ENCODE results near the gene PAOX. TPM values are rescaled to one million over a fixed set of nuclear protein-coding genes. Genes with fewer than 3 reads are reported as not detected.
"Not testable (repeated sequence)": the region's sequence is repeated elsewhere in the genome, so short reads cannot be mapped to it uniquely, and the experiment has no call there.

PAOX gene
- total RNA-seq, 4 donors from 2014 or later, result 7.1 to 14.5 (median 9.6) TPM

- WGBS, 2 donors (ENCODE audit: low coverage in 1 of 2), result 67% methylated on average over 1 of the region's 13 CpGs; no CpG with 5 or more reads in 1 of the 2 donors
- no peak overlapping the region for H3K27ac ChIP-seq
- H3K4me3 ChIP-seq, result no peak overlapping the region
- no peaks in the 10 kb centered on the region for H3K27me3 ChIP-seq
- peaks cover 0 to 97% of the 10 kb centered on the region in 2 donors for H3K36me3 ChIP-seq
- TF ChIP-seq POLR2A (IDR thresholded peaks at IDR 0.05) (no peak), CTCF (IDR thresholded peaks at IDR 0.05) (no peak)
- ATAC-seq, result no peak
- H3K9me3 ChIP-seq, result no peaks in the 10 kb centered on the region
- peaks cover 0 to 7% (median under 1%) of the 10 kb centered on the region in 3 donors for H3K4me1 ChIP-seq
Observed at GRCh38 chr10:133366751-133367150, 12.3 kb upstream of the PAOX start.

DNA sequence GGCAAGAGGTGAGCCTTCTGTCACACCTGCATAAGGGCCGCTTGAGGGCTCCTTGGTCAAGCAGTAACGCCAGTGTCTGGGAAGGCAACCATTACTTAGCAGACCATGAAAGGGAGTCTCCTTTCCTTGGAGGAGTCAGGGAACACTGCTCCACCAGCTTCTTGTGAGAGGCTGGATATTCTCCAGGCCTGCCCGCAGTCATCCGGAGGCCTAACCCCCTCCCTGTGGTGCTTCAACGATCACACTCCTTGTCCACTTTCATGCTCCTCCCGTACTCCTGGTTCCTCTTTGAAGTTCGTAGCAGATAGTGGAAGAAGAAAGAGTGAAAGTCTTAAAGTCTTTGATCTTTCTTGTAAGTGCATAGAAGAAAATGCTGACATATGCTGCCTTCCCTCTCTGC lies 11.6 kb upstream of the PAOX start:
- not testable (repeated sequence) for ATAC-seq, H3K9me3 ChIP-seq, H3K27me3 ChIP-seq, H3K27ac ChIP-seq, H3K4me3 ChIP-seq
- no CpG with 5 or more reads among the region's 7 CpGs for WGBS, 2 donors (ENCODE audit: low coverage in 1 of 2)
- Histone ChIP-seq H3K36me3 (peaks cover 0 to 90% of the 10 kb centered on the region in 2 donors), H3K4me1 (peaks cover 0 to 14% (median 7%) of the 10 kb centered on the region in 3 donors)

- TF ChIP-seq CTCF (IDR thresholded peaks at IDR 0.05), result no peak
- no peak for TF ChIP-seq POLR2A (IDR thresholded peaks at IDR 0.05)
- no peak for TF ChIP-seq EP300 (IDR thresholded peaks at IDR 0.05)
- TF ChIP-seq POLR2AphosphoS5 (IDR thresholded peaks at IDR 0.05), result no peak
- Histone ChIP-seq H3K36me3 (peaks cover 0 to 83% of the 10 kb centered on the region in 2 donors), H3K4me1 (peaks cover 0 to 17% (median 9%) of the 10 kb centered on the region in 3 donors), H3K9me3 (no peaks in the 10 kb centered on the region), H3K4me3 (no peak overlapping the region), H3K27me3 (no peaks in the 10 kb centered on the region), H3K27ac (no peak overlapping the region)
- no peak for ATAC-seq
- no CpG with 5 or more reads among the region's 7 CpGs for WGBS, 2 donors (ENCODE audit: low coverage in 1 of 2)
Observed at GRCh38 chr10:133368153-133368552, 10.9 kb upstream of the PAOX start.

DNA sequence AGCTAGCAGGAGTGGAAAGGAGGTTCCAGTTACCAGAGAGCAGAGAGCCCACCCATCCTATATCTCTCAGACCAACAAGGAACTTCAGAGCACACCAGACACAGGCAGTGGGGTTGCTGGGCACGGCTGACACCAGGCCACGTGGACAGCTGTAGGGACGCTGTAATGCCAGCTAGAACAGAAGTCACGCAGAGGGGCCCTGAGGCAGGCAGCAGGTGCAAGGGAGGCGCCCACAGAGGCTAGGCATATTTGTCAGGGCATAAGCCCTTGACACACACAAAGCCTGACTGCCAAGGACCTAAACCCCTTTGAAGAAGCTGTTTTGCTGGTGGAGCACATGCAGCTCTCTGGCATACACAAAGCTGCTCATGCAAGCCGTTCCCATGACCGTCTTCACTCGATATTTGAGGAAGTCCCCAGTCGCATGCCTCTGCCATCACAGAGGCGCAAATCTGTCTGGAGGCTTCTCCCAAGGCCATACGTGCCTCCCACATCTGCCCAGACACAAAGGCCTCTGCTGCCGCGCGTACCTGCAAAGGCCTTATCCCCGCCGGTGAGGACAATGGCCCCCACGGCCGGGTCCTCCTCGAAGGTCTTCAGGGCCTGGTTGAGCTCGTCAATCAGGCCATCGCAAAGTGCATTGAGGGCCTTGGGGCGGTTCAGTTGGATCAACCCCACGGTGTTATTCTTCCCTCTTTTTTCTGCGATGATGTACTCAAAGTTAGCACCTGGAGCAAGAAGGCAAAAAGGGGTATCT lies 8.9 kb upstream of the PAOX start:
- peaks cover 0 to 28% (median 15%) of the 10 kb centered on the region in 3 donors for H3K4me1 ChIP-seq
- H3K4me3 ChIP-seq, result no peak overlapping the region
- H3K36me3 ChIP-seq, result peaks cover 0 to 63% of the 10 kb centered on the region in 2 donors
- ATAC-seq, result no peak
- WGBS, 2 donors (ENCODE audit: low coverage in 1 of 2), result 80 to 94% methylated on average over 2 to 3 of the region's 24 CpGs
- H3K9me3 ChIP-seq, result no peaks in the 10 kb centered on the region
- no peak for TF ChIP-seq EP300 (IDR thresholded peaks at IDR 0.05)
- TF ChIP-seq POLR2AphosphoS5 (IDR thresholded peaks at IDR 0.05), result no peak
- TF ChIP-seq CTCF (IDR thresholded peaks at IDR 0.05), result no peak
- TF ChIP-seq POLR2A (IDR thresholded peaks at IDR 0.05), result no peak
- H3K27me3 ChIP-seq, result no peaks in the 10 kb centered on the region
- no peak overlapping the region for H3K27ac ChIP-seq

DNA sequence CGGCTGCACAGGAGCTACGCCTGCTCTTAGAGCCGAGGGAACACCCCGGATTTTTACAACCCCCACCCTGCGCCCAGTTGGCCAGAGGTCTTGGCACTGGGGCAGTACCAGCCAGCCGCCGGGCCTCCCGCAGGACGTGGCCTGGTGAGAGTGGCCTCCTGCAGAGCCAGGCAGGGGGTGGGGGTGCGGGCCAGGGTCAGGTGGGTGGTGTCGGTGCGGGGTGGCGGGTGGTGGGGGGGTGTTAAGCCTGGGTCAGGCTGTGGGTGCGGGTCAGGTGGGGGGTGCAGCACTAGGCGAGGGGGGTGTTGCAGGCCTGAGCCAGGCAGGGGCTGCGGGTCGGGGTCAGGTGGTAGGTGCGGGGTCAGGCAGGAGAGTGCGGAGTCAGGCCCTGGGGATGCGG lies 6.6 kb upstream of the PAOX start:
- TF ChIP-seq POLR2A (IDR thresholded peaks at IDR 0.05), result no peak
- TF ChIP-seq POLR2AphosphoS5 (IDR thresholded peaks at IDR 0.05), result no peak
- TF ChIP-seq CTCF (IDR thresholded peaks at IDR 0.05), result no peak
- no peak for TF ChIP-seq EP300 (IDR thresholded peaks at IDR 0.05)
- peaks cover 0 to 41% of the 10 kb centered on the region in 2 donors for H3K36me3 ChIP-seq
- H3K27me3 ChIP-seq, result no peaks in the 10 kb centered on the region
- peaks cover 0 to 33% (median 15%) of the 10 kb centered on the region in 3 donors for H3K4me1 ChIP-seq
- no peak for ATAC-seq
- H3K27ac ChIP-seq, result peak overlapping the region in 2 of 4 donors; percentile 91 to 93
- H3K9me3 ChIP-seq, result no peaks in the 10 kb centered on the region
- WGBS, 2 donors (ENCODE audit: low coverage in 1 of 2), result 30% methylated on average over 4 of the region's 20 CpGs; no CpG with 5 or more reads in 1 of the 2 donors
- H3K4me3 ChIP-seq, result peak overlapping the region; percentile 87 to 97
